K562 (cell line): ENCODE data around the gene MICAL1. TPM values are rescaled to one million over a fixed set of nuclear protein-coding genes. Genes with fewer than 3 reads are reported as not detected.

Experiments used
- ATAC-seq: fragments of 200-7000 bp; cut with Tn5 transposase; 3 replicates; pipeline ENCODE4 v1.9.1; 2020; ENCODE audit warnings: moderate library complexity
- BruUV-seq: library from RNA; stranded (reverse); fragments of 400-500 nt; replicated peaks from 2 replicates; lab custom pipeline; 2021; lab: Mats Ljungman, UMichigan
- CTCF ChIA-PET: fragments of 300-600 bp; formaldehyde crosslinking; extraction: SDS; loops from one replicate; lab custom pipeline; 2021; ENCODE audit warnings: low intra/inter-chr PET ratio; lab: Yijun Ruan, JAX
- POLR2A ChIA-PET: fragments of 300-600, 350-650 bp; sonication (Branson Sonifier 250); formaldehyde crosslinking; extraction: SDS; loops from one replicate; lab custom pipeline; 2021; ENCODE audit warnings: antibody characterized with exemption, inconsistent platforms; lab: Yijun Ruan, JAX
- DNase-seq, 4 experiments: peaks; one replicate each; pipeline versions ENCODE4 v3.0.0 to v3.0.0-alpha.2; 2011 to 2018; ENCODE audit warnings: low spot score in 3 of 4, mixed read lengths in 3 of 4; ENCODE audit errors: extremely low read depth in 1 of 4
- FAIRE-seq: peaks from 2 replicates; lab custom pipeline; 2011; peaks lifted over from hg19 to GRCh38; lab: Jason Lieb, UNC
- H2AFZ ChIP-seq: 2 replicates; pipeline ENCODE4 v1.6.0; 2011; ENCODE audit warnings: low read depth, low read length, control low read depth, inconsistent platforms
- H3K27ac ChIP-seq: fragments of 200-600 bp; 3 replicates; pipeline ENCODE4 v1.8.0; 2011; ENCODE audit warnings: low read depth, mild to moderate bottlenecking, control low read depth, inconsistent platforms, low read length, moderate library complexity, mixed read lengths; ENCODE audit errors: extremely low read depth
- H3K27me3 ChIP-seq, 2 experiments: fragments of 300-600 bp in 1 of 2; 2 replicates in 1 of 2; 3 replicates in 1 of 2; pipeline versions ENCODE4 v1.6.0 to v1.8.0; 2011; ENCODE audit warnings: inconsistent platforms in 2 of 2, low read length in 2 of 2, mild to moderate bottlenecking in 1 of 2, mixed read lengths in 1 of 2, moderate library complexity in 1 of 2; ENCODE audit not compliant: control insufficient read depth in 2 of 2, insufficient read depth in 2 of 2
- H3K36me3 ChIP-seq: fragments of 300-600 bp; 3 replicates; pipeline ENCODE4 v1.8.0; 2011; ENCODE audit warnings: mild to moderate bottlenecking, low read length, inconsistent platforms; ENCODE audit not compliant: control insufficient read depth, insufficient read depth
- H3K4me1 ChIP-seq, 2 experiments: fragments of 200-600 bp in 1 of 2; replicated peaks in 1 of 2; 2 replicates in 1 of 2; 3 replicates in 1 of 2; pipeline versions ENCODE4 v1.5.1 to v1.8.0; 2011; ENCODE audit warnings: inconsistent platforms in 2 of 2, low read length in 2 of 2, mild to moderate bottlenecking in 1 of 2, mixed read lengths in 1 of 2, moderate library complexity in 1 of 2; ENCODE audit not compliant: control insufficient read depth in 2 of 2, insufficient read depth in 2 of 2
- H3K4me2 ChIP-seq: 2 replicates; pipeline ENCODE4 v1.6.1; 2011; ENCODE audit warnings: low read length, control low read depth, inconsistent platforms, mixed read lengths; ENCODE audit not compliant: insufficient read depth
- H3K4me3 ChIP-seq: fragments of 200-600 bp; sonication (generic), shearing (Covaris generic); 2 replicates; pipeline ENCODE4 v1.5.1; 2016; ENCODE audit warnings: control low read depth, inconsistent platforms
- H3K79me2 ChIP-seq: fragments of 200-600 bp; 3 replicates; pipeline ENCODE4 v1.8.0; 2011; ENCODE audit warnings: low read length, inconsistent platforms; ENCODE audit not compliant: control insufficient read depth, insufficient read depth
- H3K9ac ChIP-seq, 2 experiments: 2 replicates each; pipeline versions ENCODE4 v1.6.0 to v1.6.1; 2011; ENCODE audit warnings: low read depth in 2 of 2, low read length in 2 of 2, control low read depth in 1 of 2, inconsistent platforms in 1 of 2, mild to moderate bottlenecking in 1 of 2, mixed read lengths in 1 of 2; ENCODE audit not compliant: insufficient read depth in 1 of 2
- H3K9me1 ChIP-seq: one replicate; pipeline ENCODE4 v1.6.0; 2011; ENCODE audit warnings: inconsistent platforms, mild to moderate bottlenecking, low read length, moderate library complexity; ENCODE audit not compliant: control insufficient read depth, insufficient read depth
- H3K9me3 ChIP-seq: replicated peaks from 2 replicates; pipeline ENCODE4 v1.5.1; 2011; ENCODE audit warnings: low read depth, low read length, inconsistent platforms; ENCODE audit not compliant: control insufficient read depth, insufficient read depth
- H4K20me1 ChIP-seq: replicated peaks from 2 replicates; pipeline ENCODE4 v1.6.1; 2011; ENCODE audit warnings: low read length, inconsistent platforms, mixed read lengths; ENCODE audit not compliant: control insufficient read depth, insufficient read depth
- ESRRB ChIP-seq: fragments of 250-450 bp; sonication (Bioruptor Pico); IDR thresholded peaks from 2 replicates; pipeline ENCODE4 v1.5.0; 2020; ENCODE audit warnings: mild to moderate bottlenecking, moderate library complexity, borderline replicate concordance
- EZH2 ChIP-seq: IDR thresholded peaks from 2 replicates; pipeline ENCODE4 v1.6.1; 2012; ENCODE audit warnings: low read depth, mild to moderate bottlenecking, inconsistent platforms, low read length, borderline replicate concordance
- FOXA1 ChIP-seq: fragments of 450-650 bp; IDR thresholded peaks from 2 replicates; pipeline ENCODE4 v1.6.1; 2016; ENCODE audit warnings: mild to moderate bottlenecking, borderline replicate concordance
- HMG20B ChIP-seq: fragments of 250-450 bp; sonication (Bioruptor Pico); IDR thresholded peaks from 2 replicates; pipeline ENCODE4 v1.5.0; 2021; ENCODE audit warnings: mild to moderate bottlenecking
- KDM5B ChIP-seq: fragments of 200-600 bp; sonication (generic); IDR thresholded peaks from 2 replicates; pipeline ENCODE4 v1.6.1; 2012; ENCODE audit warnings: low read depth, mild to moderate bottlenecking, moderate library complexity, low read length, control low read depth, inconsistent platforms; ENCODE audit not compliant: insufficient replicate concordance
- MTF1 ChIP-seq: fragments of 250-450 bp; sonication (Bioruptor Pico); IDR thresholded peaks from 2 replicates; pipeline ENCODE4 v1.9.0; 2021; ENCODE audit warnings: moderate library complexity, mild to moderate bottlenecking, inconsistent platforms, borderline replicate concordance
- RBM17 ChIP-seq: fragments of 200-400 bp; formaldehyde crosslinking; IDR thresholded peaks from 2 replicates; pipeline ENCODE4 v1.6.1; 2017; ENCODE audit warnings: low read depth, mild to moderate bottlenecking, low read length, borderline replicate concordance
- RCOR1 ChIP-seq, 2 experiments: IDR thresholded peaks; 2 replicates each; pipeline ENCODE4 v1.6.1; 2012; ENCODE audit warnings: low read depth in 2 of 2, low read length in 2 of 2, borderline replicate concordance in 1 of 2, improper control_type of control experiment in 1 of 2
- RNF2 ChIP-seq: sonication (generic); IDR thresholded peaks from 2 replicates; pipeline ENCODE4 v1.6.1; 2016
- SP2 ChIP-seq: IDR thresholded peaks from 2 replicates; pipeline ENCODE4 v1.6.1; 2011; ENCODE audit warnings: mild to moderate bottlenecking, low read depth, low read length, moderate library complexity; ENCODE audit not compliant: poor library complexity, severe bottlenecking; ENCODE audit errors: extremely low read depth
- TSC22D4 ChIP-seq: fragments of 450-650 bp; IDR thresholded peaks from 2 replicates; pipeline ENCODE4 v1.6.1; 2016; ENCODE audit warnings: missing genetic modification characterization, missing biosample characterization, control low read depth
- ZNF785 ChIP-seq: fragments of 250-450 bp; sonication (Bioruptor Pico); IDR thresholded peaks from 2 replicates; pipeline ENCODE4 v1.4.0; 2020; ENCODE audit warnings: mild to moderate bottlenecking
- WGBS: fragments of 100-300 bp; shearing (Covaris generic); methylation state at CpG from one replicate; pipeline ENCODE4 v1.1.6; 2016; ENCODE audit warnings: low coverage, mixed read lengths; ENCODE audit not compliant: insufficient coverage; ENCODE audit errors: missing lambda C conversion rate; 5-methylcytosine and 5-hydroxymethylcytosine counted together
- in situ Hi-C: fragments of 300-500 bp; cut with MboI; formaldehyde crosslinking; loops from 4 replicates; pipeline ENCODE4 v1.15.0; 2018; ENCODE audit warnings: inconsistent platforms, mixed read lengths
- intact Hi-C: fragments of 100-400 bp; cut with micrococcal nuclease; formaldehyde crosslinking; loops from 2 replicates; pipeline ENCODE4 v1.14.2; 2022
- polyA plus RNA-seq, 8 experiments: library from polyadenylated mRNA; depleted of rRNA in 4 of 8; stranded (reverse) in 5 of 8; unstranded in 3 of 8; fragments of >200 nt; fragmentation: Nextera tagmentation in 2 of 8; fragmentation: Illumina TruSeq in 1 of 8; extraction: Ambion mirVana in 2 of 8; extraction: Trizol in 1 of 8; gene quantifications; 2 replicates each; pipeline versions ENCODE4 v1.2.1 to v1.2.3, GENCODE V29; 2011 to 2014; ENCODE audit warnings: inconsistent platforms in 1 of 8, missing spikeins in 1 of 8
- total RNA-seq, 7 experiments: library from RNA; depleted of rRNA in 6 of 7; stranded (reverse); fragments of >200 nt in 6 of 7; fragmentation: Illumina TruSeq in 2 of 7; extraction: Trizol in 2 of 7; gene quantifications; 2 replicates each; pipeline versions ENCODE4 v1.2.1 to v1.2.3, GENCODE V29; 2011 to 2021; ENCODE audit warnings: low replicate concordance in 1 of 7
- TF ChIP-seq, protein P1 (sequence below): fragments of 250-450 bp; sonication (Bioruptor Pico); IDR thresholded peaks from 2 replicates; pipeline ENCODE4 v1.8.0; 2021; ENCODE audit warnings: moderate library complexity, mild to moderate bottlenecking, inconsistent platforms

Gene MICAL1
- total and polyA plus RNA-seq, 9 of the 15 experiments (the other 6 are each of a cell fraction or from before 2014, with no cell fraction given) = 0.07 to 15.2 (median 7.0) TPM

DNA sequence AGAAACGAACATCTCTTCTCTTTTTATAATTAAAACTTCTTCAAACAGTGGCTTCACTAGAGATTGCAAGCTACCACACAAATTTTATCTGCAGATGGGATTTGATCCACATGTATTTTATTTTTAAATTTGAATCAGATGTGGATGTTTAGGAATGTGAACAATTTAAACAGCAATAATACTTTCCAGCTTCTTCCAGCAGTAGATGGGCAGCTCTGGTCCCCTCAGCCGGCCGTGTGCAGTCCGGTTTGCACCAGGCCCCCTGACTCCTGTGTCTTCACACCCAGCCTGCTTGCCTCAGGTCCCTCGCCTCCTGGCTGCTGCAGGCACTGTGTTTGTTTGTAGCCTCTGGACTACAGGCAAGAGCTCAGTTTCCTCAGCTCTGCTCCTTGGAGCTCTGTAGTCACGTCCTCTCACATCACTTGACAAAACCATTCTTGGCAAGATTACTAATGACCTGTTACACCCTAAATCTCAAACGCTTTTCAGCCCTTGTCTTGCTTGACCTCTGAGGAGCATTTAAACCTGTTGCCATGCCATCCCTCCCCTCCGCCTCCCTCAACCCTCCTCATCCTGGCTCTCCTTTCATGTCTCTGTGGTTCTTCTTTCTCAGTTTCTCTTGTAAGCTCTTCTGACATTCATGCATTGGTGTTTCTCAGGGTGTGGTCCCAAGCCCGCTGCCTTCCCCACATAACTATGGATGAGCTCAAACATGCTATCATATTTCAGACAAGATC lies 40.6 kb upstream of the MICAL1 start:
- Histone ChIP-seq H3K9me1 (no peaks in the 10 kb centered on the region), H3K27ac (no peak overlapping the region), H4K20me1 (no peaks in the 10 kb centered on the region), H3K4me3 (no peak overlapping the region), H3K27me3 (peaks cover 6 to 12% of the 10 kb centered on the region in 2 experiments), H3K4me1 (peaks cover 0 to 7% of the 10 kb centered on the region in 2 experiments; a peak in 2 of 5 replicates), H3K79me2 (no peaks in the 10 kb centered on the region), H3K9me3 (no peaks in the 10 kb centered on the region), H3K36me3 (no peaks in the 10 kb centered on the region), H3K4me2 (no peak overlapping the region), H2AFZ (0 out of 2 replicates have a peak overlapping the region, but pooled peaks have one; percentile 21), H3K9ac (no peak overlapping the region)
- no peak for FAIRE-seq
- ATAC-seq = no peak
- DNase-seq = no peak
- intact Hi-C loops = no loop called here
- ChIA-PET POLR2A (interaction anchor here (1.3 kb wide), 1 partner anchor 12 kb away, joined by 5 read pairs; no protein-coding TSS in a partner anchor), CTCF (interaction anchor here (0.6 kb wide), 1 partner anchor 725 kb away, joined by 5 read pairs; no protein-coding TSS in a partner anchor)
- WGBS = 6% methylated on average over 9 of the region's 9 CpGs
- in situ Hi-C loops = no loop called here
- no peak for TF ChIP-seq KDM5B
- TF ChIP-seq RBM17 = no peak
- no peak for TF ChIP-seq RNF2
- no peak for TF ChIP-seq EZH2
- no peak for TF ChIP-seq ESRRB (CRISPR knock-in tag)
- no peak for TF ChIP-seq ZNF785
- no peak for TF ChIP-seq FOXA1
- no peak for TF ChIP-seq TSC22D4 (tag)
- no peak for TF ChIP-seq SP2
- no peak for TF ChIP-seq MTF1 (CRISPR knock-in tag)
- TF ChIP-seq, protein P1, sequence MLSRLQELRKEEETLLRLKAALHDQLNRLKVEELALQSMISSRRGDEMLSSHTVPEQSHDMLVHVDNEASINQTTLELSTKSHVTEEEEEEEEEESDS (CRISPR knock-in tag) = no peak
- TF ChIP-seq HMG20B (CRISPR knock-in tag) = no peak
- TF ChIP-seq RCOR1 (IDR thresholded peaks at IDR 0.05; ENCODE audit: borderline replicate concordance in 1 of 2, low read depth in 2 of 2, low read length in 2 of 2) = no peak
- BruUV-seq = no TSS peak
